ENCODE measurements around the gene C2CD4B. TPM values are rescaled to one million over a fixed set of nuclear protein-coding genes. Genes with fewer than 3 reads are reported as not detected.

The C2CD4B gene
- total and polyA plus RNA-seq, 10 of the 15 experiments (the other 5 are each of a cell fraction or from before 2014, with no cell fraction given) = not detected

DNA sequence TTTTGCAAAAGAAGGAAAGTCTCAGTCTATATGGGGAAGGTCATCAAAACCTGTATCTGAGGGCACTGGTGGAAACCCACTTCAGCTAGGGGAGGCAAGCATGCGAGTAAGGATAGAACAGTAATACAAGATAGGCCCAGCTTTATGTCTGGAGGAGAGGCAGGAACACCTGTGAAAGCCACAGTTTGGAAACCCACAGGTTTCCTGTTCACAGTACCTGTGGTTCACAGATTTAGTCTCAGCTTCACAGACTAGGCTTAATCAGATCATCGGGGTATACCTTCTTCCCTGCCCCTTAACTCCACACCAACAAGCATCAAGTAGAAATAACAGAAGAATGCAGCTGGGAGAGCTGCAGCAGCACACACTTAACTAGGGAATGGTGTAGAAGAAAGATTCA is 36.2 kb downstream of the C2CD4B start (continued):
- TF ChIP-seq, protein P1, sequence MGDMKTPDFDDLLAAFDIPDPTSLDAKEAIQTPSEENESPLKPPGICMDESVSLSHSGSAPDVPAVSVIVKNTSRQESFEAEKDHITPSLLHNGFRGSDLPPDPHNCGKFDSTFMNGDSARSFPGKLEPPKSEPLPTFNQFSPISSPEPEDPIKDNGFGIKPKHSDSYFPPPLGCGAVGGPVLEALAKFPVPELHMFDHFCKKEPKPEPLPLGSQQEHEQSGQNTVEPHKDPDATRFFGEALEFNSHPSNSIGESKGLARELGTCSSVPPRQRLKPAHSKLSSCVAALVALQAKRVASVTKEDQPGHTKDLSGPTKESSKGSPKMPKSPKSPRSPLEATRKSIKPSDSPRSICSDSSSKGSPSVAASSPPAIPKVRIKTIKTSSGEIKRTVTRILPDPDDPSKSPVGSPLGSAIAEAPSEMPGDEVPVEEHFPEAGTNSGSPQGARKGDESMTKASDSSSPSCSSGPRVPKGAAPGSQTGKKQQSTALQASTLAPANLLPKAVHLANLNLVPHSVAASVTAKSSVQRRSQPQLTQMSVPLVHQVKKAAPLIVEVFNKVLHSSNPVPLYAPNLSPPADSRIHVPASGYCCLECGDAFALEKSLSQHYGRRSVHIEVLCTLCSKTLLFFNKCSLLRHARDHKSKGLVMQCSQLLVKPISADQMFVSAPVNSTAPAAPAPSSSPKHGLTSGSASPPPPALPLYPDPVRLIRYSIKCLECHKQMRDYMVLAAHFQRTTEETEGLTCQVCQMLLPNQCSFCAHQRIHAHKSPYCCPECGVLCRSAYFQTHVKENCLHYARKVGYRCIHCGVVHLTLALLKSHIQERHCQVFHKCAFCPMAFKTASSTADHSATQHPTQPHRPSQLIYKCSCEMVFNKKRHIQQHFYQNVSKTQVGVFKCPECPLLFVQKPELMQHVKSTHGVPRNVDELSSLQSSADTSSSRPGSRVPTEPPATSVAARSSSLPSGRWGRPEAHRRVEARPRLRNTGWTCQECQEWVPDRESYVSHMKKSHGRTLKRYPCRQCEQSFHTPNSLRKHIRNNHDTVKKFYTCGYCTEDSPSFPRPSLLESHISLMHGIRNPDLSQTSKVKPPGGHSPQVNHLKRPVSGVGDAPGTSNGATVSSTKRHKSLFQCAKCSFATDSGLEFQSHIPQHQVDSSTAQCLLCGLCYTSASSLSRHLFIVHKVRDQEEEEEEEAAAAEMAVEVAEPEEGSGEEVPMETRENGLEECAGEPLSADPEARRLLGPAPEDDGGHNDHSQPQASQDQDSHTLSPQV (IDR thresholded peaks at IDR 0.05) = no peak
- TF ChIP-seq, protein P2, sequence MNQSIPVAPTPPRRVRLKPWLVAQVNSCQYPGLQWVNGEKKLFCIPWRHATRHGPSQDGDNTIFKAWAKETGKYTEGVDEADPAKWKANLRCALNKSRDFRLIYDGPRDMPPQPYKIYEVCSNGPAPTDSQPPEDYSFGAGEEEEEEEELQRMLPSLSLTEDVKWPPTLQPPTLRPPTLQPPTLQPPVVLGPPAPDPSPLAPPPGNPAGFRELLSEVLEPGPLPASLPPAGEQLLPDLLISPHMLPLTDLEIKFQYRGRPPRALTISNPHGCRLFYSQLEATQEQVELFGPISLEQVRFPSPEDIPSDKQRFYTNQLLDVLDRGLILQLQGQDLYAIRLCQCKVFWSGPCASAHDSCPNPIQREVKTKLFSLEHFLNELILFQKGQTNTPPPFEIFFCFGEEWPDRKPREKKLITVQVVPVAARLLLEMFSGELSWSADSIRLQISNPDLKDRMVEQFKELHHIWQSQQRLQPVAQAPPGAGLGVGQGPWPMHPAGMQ (IDR thresholded peaks at IDR 0.05; ENCODE audit: borderline replicate concordance) = no peak
- TF ChIP-seq, protein P3, sequence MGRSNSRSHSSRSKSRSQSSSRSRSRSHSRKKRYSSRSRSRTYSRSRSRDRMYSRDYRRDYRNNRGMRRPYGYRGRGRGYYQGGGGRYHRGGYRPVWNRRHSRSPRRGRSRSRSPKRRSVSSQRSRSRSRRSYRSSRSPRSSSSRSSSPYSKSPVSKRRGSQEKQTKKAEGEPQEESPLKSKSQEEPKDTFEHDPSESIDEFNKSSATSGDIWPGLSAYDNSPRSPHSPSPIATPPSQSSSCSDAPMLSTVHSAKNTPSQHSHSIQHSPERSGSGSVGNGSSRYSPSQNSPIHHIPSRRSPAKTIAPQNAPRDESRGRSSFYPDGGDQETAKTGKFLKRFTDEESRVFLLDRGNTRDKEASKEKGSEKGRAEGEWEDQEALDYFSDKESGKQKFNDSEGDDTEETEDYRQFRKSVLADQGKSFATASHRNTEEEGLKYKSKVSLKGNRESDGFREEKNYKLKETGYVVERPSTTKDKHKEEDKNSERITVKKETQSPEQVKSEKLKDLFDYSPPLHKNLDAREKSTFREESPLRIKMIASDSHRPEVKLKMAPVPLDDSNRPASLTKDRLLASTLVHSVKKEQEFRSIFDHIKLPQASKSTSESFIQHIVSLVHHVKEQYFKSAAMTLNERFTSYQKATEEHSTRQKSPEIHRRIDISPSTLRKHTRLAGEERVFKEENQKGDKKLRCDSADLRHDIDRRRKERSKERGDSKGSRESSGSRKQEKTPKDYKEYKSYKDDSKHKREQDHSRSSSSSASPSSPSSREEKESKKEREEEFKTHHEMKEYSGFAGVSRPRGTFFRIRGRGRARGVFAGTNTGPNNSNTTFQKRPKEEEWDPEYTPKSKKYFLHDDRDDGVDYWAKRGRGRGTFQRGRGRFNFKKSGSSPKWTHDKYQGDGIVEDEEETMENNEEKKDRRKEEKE (IDR thresholded peaks at IDR 0.05) = no peak
- no peak for TF ChIP-seq SMAD5 (IDR thresholded peaks at IDR 0.05; ENCODE audit: low read depth)
- TF ChIP-seq, protein P4, sequence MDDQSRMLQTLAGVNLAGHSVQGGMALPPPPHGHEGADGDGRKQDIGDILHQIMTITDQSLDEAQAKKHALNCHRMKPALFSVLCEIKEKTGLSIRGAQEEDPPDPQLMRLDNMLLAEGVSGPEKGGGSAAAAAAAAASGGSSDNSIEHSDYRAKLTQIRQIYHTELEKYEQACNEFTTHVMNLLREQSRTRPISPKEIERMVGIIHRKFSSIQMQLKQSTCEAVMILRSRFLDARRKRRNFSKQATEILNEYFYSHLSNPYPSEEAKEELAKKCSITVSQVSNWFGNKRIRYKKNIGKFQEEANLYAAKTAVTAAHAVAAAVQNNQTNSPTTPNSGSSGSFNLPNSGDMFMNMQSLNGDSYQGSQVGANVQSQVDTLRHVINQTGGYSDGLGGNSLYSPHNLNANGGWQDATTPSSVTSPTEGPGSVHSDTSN (IDR thresholded peaks at IDR 0.05; ENCODE audit: insufficient replicate concordance, low read depth, low read length) = no peak
- no peak for TF ChIP-seq NR2C1 (IDR thresholded peaks at IDR 0.05)
- TF ChIP-seq, protein P5, sequence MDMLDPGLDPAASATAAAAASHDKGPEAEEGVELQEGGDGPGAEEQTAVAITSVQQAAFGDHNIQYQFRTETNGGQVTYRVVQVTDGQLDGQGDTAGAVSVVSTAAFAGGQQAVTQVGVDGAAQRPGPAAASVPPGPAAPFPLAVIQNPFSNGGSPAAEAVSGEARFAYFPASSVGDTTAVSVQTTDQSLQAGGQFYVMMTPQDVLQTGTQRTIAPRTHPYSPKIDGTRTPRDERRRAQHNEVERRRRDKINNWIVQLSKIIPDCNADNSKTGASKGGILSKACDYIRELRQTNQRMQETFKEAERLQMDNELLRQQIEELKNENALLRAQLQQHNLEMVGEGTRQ (IDR thresholded peaks at IDR 0.05; ENCODE audit: borderline replicate concordance, low read depth, low read length) = no peak
- TF ChIP-seq BRCA1 (IDR thresholded peaks at IDR 0.05; ENCODE audit: low read depth, low read length) = no peak
- TF ChIP-seq KLF5 (IDR thresholded peaks at IDR 0.05; ENCODE audit: partially characterized antibody) = no peak
- TF ChIP-seq MYB (IDR thresholded peaks at IDR 0.05; ENCODE audit: borderline replicate concordance, low read depth, low read length) = no peak
- TF ChIP-seq POU2F2 (IDR thresholded peaks at IDR 0.05; ENCODE audit: borderline replicate concordance, low read depth, low read length) = no peak
- TF ChIP-seq TCF12 (IDR thresholded peaks at IDR 0.05; ENCODE audit: low read depth, low read length) = no peak
